DLD1 (cell line): Measurements from ENCODE around the gene EEFSEC.

Experiments used
- in situ Hi-C: cut with HindIII; loops from 2 replicates; pipeline ENCODE4 v1.10.0; 2017; ENCODE audit warnings: low sequenced_read_pairs

Gene EEFSEC

DNA sequence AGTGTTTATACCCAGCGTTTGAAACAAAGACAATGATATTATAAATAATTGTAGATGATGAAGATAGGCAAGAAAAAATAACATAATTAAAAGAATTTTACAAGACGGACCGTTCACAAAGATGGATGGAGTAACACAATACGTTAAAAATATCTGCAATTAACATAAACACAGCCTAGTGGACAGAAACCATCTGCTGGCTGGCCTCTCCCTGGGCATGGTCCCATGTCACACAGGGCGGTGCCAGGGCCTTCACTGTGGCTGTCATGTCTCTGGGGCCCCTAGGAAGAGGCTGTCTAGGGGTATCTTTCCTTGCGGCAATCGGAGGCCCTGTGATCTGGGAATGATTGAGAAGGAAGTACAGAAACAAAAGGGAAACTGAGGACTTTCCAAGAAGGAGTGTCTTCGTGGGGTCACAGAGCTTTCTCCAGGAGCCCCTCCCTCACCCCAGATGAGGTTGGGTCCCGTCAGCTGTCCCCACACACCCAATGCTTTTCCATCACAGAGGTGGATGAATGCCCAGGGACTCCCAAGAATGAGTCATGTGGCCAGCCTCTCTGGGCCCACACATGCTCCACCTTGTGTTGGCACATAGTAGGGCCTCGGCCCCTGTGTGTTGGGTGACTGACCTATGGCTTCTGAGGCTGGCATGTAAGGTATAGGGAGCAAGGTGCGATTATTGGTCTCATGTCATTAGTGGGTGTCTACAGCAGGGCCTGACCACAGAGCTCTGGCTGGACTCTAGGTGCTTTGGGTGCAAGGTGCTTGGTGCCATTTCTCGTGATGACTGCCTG, 226.3 kb downstream of the EEFSEC start:
- in situ Hi-C loops, result no loop called here

DNA sequence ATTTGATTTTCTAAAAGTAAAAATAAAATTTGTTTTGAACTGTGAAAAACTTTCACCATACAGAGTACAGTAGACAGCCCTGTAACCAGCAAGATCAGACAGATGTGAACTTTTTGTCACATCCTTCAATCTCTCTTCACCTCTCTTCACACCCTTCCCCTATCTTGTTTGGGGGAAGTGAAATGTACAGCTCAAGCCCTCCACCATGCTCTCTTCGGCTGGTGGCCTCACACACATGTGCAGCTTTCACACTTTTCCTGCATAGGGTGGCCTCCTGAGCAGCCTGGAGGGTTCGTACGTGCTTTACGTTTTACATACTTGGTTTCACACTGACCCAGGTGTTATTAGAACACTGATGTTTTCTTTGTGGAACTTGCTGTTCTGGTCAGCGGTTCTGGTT, 227.0 kb downstream of the EEFSEC start:
- in situ Hi-C loops, result no loop called here

DNA sequence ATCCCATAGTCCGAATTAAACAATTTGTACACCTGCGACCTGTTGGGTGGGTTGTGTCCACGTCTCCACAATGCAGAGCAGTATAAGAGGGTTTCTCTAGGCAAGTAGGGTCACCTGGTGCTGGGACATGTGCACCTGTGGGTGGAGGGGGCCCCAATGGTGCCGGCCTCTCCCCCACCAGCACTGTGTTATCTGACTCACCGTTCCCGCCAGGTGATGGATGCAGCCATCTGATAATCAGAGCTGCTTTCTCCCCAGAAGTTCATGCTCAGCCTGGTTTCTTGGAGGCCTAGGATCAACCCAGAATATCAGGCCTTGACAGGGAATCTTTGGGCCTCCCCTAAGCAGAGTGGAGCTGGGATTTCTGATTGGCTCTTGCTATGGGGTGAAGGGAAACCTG, 227.4 kb downstream of the EEFSEC start:
- in situ Hi-C loops, result no loop called here

DNA sequence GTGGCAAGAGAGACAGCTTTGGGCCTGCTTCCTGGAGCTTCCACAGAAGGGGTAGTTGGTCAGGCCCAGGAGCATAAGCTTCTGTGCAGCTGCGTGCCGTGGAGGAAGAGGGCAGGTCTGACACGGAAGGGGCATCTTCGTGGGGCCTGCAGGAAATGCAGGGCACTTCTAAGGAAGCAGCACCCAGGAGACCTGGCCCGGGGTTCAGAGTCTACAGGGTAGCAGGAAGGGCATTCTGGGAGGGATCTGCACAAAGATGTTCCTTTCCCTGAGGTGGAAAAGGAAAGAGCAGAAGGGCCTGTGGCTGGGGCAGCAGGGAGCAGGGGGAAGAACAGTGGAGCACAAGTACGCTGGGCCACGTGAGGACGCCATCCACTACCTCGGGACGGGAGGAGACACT, 228.3 kb downstream of the EEFSEC start:
- in situ Hi-C loops, result no loop called here

DNA sequence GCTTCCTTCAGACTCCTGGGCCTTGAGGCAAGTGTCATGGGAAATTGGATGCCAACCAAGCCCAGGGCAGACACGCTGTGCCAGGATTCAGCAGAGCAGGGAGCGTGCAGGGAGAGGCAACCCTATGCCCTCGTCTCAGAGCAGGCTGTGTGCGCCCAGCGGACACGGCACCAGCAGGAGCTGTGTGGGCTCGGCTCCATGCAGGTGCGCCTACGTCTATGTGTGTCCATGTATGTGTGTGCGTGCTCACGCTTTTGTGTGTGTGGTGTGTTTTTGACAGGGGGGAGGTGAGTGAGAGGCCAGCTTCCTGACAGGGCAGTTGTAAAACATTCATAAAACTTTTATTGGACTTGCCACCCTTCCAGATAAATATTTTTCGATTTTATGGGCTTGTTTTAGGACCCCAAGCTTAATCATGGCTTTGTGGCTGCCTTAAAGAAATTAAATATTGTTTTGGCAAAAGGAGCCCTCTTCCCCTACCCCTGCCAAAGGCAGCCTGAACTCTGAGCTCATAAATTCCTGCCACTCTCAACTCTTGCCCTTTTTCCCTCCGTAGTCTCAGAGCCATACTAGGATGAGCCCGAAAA, 229.0 kb downstream of the EEFSEC start:
- in situ Hi-C loops, result no loop called here

DNA sequence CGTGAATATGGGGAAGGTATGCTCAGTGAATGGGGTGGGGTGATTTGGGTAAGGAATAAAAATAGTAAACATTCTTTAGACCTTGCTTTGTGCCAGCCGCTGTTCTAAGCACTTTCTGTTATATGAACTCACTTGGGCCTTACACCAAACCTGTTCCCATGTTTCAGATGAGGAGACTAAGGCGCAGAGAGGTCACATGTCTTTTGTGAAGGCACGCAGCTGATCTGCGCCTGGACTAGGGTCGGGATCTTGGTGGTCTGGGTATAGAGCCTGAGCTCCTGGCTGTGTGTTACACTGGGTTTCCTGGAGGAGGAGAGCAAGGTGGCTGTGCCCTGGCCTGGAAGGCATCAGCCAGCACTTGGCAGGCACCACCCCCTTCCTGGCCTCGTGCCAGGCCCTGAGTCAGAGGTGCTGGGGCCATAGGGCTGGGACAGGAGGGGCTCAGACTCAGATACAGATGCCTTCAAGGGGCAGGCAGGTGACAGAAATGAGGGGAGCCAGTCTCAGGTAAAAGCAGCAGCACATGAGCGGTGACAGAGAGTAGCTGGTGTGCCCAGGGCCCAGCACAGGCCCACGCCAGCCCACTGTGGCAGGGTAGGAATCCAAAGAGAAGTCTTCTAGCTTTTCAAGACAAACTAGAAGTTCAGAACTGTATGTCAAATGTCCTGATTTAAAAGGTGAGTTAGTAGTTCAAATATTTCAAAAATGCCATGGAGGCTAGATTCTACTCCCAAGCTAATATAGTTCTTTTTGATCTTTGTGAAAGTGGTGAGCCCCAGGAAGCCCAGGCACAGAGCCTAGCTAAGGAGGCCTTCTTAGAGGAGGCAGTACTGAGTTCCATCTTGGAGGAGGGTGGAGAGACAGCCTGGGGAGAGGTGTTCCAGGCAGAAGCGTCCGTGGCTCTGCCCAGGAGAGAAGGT, 230.3 kb downstream of the EEFSEC start:
- in situ Hi-C loops, result no loop called here

DNA sequence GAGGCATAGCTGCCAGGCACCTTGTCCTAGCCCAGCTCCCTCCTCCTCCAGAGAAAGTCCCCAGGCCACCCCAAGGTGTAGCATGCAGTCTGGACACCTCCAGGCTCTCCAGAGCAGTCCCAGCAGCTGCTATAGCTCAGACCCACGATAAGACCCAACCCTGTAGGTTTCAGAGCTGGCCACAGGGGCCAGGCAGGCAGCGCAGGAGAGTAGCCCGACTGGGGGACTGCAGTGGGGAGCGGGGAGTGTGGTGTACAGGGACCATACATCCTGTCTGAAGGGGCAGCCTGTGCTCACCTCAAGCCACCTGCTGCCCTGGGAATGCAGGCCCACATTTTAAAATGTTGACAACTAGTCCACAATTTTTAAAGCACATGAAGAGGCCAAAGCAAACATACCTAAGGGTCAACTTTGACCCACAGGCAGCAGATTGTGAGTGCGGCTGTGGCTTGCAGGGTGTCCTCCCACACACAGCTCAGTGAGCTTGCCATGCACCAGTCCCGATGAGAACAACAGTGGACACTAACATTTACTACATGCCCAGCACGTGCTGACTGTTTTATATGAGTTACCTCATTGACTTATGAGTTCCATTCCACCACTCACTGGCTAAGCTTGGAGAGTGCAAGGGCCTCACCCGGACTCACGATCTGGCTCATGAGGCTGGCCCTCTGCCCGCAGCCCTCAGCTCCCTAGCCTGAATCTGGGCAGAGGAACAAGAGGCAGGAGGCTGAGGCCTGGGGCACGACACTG, 232.0 kb downstream of the EEFSEC start:
- in situ Hi-C loops, result no loop called here

DNA sequence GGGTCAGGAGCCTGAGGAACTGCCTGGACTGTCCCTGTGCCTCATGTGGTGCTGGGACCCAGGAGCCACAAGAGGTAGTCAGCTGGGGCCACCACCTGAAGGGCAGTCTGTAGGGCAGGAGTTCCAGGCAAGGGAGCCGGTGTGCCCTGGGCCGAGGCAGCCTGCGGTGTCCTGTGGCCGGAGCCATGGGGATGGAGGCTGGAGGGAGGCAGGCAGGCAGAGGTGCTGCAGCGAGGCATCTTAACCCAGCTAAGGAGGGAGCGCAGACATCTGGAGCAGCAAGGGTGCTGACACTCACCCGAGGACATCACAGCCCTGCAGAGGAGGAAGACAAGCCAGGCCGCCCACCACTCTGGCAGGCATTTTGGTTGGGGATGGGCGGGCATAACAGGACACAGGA, 235.7 kb downstream of the EEFSEC start:
- in situ Hi-C loops, result no loop called here

DNA sequence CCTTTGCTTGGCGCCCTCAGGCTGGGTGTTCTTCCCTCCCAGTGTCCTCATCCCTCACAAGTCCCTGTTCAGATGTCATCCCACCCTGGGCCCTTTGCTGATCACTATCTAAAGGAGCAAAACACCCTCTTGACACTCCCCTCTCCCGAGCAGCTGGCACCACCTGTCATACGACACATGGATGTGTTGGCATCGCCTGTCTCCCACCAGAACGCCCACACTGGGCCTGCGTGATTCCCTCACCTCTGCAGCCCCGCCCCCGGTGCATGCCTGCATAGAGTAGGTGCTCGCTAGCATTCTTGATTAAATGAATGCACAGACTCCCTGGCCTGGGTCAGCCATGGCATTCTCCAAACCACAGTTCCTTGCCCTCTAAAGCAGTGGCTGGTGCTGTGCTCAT, 237.6 kb downstream of the EEFSEC start:
- in situ Hi-C loops, result no loop called here

DNA sequence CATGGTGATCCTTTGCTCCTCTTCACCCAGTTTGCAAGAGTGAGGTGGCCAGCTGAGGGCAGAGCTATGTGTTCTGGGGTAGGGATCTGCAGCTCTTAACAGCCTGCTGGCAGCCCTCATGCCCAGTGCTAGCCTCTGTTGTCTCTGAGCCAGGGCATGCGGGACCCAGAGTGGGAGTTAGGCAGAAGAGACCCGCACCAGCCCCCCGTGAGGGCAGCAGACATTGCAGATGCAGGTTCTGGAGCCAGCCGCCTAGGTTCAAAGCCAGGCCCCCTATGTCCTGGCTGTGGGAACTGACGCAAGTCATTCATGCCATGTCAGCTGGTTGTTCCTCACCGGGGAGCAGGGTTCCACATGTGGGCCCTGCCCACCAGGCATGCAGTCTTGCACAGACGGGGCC, 238.7 kb downstream of the EEFSEC start:
- in situ Hi-C loops, result no loop called here

DNA sequence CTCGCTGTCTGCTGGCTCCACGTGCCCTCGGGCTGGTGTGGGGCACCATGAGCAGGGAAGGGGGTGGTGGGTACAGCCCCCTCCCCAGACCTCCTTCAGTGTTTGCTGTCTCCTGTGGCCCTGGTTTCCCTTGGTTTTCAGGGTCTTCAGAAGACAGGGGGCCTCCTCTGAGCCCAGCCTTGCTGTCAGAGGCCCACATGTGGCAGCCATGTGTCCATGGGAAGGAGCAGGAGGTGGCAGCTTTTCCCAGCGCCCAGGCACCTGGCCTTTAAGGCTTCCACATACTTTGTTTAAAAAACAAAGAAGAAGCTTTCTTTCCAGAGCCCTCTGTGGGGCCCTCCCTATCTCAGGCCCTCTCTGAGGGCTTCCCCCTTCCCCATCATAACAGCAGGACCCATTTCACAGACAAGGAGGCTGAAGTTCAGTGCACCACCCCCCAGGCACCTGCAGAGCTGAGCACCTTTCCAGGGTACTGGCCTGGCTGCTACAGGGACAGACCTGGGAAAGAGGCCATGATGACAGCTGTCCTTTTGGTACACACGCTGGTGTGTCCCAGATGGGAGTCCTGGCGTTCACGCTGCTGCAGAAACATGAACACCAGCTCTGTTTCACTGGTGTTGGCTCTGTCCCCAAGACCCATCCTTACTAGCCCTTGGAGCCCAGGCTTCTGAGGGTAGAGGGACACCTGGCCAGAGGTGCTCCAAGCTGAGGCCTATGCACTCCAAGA, 239.7 kb downstream of the EEFSEC start:
- in situ Hi-C loops, result no loop called here

DNA sequence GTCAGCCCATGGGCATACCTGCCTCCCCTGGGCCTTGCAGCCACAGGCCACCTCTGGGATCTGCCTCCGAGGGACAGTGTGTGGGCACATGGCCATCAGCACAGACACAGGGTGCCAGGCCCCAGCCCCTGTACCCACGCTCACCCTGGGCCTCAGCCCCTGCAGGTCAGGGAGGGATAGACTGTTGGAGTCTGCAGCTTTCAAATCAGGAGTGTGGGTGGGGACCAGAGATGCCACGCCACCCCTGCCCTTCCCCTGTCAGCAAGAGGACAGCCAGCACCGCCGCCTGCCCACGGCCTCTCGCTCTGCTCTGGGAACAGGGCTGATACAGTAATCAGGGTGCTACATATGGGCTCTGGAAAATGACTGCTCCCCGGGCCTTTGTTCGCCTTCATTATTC, 240.8 kb downstream of the EEFSEC start:
- in situ Hi-C loops, result no loop called here

DNA sequence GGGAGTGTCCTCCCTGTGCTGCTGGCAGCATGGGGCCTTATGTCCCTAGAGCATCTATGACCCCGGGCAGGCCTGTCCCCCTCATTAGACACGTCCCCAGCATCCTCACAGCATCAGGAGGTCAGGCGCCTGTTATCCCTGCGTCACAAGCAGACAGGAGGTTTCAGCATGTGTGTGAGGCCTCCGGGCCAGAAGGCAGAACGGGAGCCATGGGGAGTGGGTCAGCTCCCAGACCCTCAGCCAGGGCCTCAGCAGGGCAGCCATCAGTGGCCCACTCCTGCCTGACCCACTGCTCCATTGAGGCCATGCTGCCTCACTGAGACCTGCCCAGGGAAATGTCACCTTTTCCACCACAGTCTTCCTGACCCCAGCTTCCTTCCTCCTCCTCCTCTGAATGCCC, 241.8 kb downstream of the EEFSEC start:
- in situ Hi-C loops, result no loop called here

DNA sequence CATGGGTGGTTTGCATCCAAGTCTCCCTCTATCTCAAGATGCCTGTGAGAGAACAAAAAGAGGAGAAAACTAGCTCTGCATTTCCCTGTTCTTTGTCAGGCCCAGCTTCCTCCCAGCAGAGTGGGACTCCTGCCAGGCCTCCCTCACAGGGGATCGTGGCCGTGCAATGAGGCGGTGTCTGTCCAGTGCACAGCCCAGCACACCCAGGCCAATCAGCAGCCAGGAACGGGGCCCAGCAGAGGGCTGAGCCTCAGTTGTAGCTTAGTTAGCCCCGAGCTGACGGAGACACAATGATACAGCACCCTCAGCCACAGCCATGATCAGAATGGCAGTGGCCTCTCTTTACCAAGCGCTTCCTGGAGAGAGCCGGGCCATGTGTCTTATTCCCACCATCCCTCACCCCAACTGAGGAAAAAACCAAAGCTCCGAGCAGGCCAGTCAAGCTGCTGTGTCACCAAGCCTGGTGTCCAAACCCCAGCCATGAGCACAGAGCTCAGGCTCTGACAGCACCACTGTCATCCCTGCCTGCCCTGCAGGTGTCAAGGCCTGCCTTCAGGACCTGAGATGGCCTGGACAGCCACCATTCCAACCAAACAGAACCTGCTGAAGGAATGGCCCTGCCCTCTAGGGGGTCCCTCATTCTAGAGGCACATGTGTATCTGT, 242.3 kb downstream of the EEFSEC start:
- in situ Hi-C loops, result no loop called here

DNA sequence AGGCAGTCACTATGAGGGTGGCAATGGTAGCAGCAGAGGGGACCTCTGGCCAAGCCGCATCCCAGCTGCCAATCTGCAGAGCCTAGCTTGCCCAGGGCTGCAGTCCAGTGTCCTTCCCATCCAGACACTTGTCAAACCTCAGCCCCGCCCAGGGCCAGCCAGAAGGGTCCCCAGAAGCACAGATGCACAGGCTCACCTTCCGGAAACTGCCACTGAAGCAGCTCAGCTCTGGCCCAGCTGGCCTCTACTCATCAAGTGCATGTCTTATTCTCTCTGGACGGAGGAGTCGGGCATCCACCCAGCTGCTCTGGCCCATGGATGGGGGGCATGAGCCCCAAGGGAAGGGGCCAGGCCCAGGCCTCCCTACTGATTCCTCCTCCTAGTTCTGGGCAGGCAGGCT, 244.2 kb downstream of the EEFSEC start:
- in situ Hi-C loops, result no loop called here

DNA sequence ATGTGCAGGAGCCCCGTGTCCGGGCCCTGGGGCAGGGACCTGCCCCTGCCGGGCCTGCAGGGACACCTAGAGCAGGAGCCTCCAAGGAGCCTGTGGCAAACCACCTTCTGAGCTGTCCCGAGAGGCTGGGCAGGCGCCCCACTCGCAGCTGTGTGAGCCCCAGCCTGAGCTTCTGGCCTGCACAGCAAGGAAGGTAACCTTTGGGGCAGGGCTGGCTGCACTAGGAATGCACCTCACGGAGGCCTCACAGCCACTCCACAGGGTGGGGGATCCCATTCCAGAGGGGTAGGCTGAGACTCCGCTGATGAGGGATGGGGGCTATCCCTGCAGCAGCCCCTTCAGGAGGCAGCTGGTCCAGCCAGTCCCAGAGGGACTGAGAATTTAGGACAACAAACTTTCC, 245.3 kb downstream of the EEFSEC start:
- in situ Hi-C loops, result no loop called here

DNA sequence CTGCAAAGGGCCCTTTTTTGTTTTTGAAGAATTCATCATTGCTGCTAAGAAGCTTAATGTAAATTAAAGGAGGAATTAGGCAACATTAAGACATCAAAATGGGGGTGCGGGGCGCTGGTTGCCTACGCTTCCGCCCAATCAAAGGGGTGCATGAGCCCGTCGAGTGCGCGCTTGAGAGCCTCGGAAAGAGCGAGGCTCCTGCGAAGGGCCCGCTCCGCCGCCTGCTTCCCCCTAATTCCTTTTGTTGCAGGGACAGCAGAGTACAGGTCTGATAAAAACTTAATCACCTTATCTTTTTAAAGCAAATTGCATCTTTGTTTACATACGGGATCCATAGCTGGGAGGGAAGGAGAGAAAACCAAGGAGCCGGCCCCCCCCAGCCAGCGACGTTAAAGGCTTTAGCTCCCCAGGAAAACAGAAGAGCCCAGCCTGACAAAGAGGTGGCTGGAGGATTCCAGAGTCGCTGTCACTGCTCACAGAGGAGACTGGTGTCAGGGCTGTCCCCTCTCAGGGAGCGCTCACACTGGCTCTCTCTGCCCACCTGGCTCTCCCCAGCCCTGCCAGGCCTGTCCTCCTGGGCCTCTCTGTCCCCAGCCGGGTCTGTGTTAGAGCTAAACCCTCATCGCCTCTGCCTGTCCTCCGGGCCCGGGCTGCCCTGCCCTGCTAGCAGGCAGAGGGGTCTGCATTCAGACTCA, 246.1 kb downstream of the EEFSEC start:
- in situ Hi-C loops, result no loop called here

DNA sequence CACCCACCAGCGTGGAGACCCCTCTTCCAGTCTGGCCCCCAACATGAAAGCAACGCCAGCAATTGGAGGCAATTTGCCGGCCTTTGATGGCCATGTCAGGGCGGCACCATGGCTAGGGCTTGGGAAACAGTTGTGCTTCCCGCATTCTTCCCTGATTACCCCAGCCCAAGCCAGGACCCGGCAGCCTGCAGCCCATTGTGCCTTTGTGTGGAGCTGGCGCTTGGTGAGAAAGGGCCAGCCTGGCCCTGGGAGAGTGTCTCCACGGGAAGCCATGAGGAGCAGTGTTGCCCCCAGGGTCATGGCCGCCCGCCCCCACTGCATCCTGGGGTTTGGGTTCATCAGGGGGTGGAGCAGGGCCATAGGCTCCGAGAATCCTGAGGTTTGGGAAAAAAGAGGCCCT, 247.4 kb downstream of the EEFSEC start:
- in situ Hi-C loops, result no loop called here

DNA sequence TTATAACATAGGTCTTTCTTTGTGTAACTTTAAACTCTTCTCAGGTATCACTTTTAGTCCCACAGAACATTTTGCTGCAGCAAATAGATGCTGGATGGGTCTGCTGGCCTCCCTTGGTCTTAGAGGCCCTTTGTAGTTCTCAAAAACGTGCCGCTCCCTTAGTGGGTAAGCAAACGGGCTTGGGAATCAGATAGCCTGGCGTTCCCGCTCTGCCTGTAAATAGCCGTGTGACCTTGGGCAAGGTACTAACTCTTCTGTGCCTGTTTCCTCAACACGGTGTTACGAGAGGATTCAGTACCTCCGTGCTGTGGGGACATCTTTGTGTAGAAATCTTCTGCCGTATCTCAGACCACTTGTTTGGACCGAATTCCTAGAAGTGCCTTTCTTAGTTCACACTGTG, 249.0 kb downstream of the EEFSEC start:
- in situ Hi-C loops, result no loop called here
